ENCODE data around the gene RNPEPL1.
A peak's percentile ranks its signal among the peaks of the same experiment; 100 is the strongest.

RNPEPL1 gene

DNA sequence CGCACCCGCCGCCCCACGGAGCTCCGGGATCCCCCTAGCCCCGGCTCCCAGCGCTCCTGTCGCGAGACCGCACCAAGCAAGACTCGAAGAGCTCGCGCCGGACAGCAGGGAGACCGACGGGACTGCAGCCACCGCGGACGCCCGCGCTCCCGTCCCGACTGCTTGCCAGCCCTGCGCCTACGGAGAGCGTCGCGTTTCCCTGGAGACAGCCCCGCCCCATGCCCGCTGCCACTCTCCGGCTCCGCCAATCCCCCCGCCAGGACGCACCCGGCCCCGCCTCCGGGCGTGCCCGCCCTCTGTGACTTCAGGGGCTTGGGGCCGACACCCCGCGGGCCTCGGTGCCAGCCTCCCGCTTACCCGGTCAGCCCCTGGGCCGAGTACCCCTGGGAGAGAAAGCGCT is 10.5 kb upstream of the RNPEPL1 start, which contains the start of gene ANKMY1:
Gene ANKMY1 (minus strand): TSS at position 181 of the 400 bp plus-strand sequence. CDS start 653 bp downstream, outside the sequence.
- peaks cover 6% of the 10 kb centered on the region for H3K36me3 ChIP-seq (ENCODE audit: low read length)
- peaks cover 72% of the 10 kb centered on the region for H3K79me2 ChIP-seq (ENCODE audit: insufficient read depth, low read length)
- peaks cover 6% of the 10 kb centered on the region; the same call in 1 of the 2 replicates for H3F3A ChIP-seq (ENCODE audit: insufficient read depth)
- TF ChIP-seq EZH2phosphoT487 (conservative IDR thresholded peaks at IDR 0.05; ENCODE audit: low read length): no peak
- TF ChIP-seq, protein P1, sequence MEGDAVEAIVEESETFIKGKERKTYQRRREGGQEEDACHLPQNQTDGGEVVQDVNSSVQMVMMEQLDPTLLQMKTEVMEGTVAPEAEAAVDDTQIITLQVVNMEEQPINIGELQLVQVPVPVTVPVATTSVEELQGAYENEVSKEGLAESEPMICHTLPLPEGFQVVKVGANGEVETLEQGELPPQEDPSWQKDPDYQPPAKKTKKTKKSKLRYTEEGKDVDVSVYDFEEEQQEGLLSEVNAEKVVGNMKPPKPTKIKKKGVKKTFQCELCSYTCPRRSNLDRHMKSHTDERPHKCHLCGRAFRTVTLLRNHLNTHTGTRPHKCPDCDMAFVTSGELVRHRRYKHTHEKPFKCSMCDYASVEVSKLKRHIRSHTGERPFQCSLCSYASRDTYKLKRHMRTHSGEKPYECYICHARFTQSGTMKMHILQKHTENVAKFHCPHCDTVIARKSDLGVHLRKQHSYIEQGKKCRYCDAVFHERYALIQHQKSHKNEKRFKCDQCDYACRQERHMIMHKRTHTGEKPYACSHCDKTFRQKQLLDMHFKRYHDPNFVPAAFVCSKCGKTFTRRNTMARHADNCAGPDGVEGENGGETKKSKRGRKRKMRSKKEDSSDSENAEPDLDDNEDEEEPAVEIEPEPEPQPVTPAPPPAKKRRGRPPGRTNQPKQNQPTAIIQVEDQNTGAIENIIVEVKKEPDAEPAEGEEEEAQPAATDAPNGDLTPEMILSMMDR (IDR thresholded peaks at IDR 0.05; ENCODE audit: insufficient read depth, low read length, poor library complexity, severe bottlenecking): no peak
- no peak within 1 kb of the TSS for H3K27ac ChIP-seq (ENCODE audit: low read depth, low read length)
- H4K20me1 ChIP-seq (ENCODE audit: low read depth, low read length): no peaks in the 10 kb centered on the region
- no peaks in the 10 kb centered on the region for H3K27me3 ChIP-seq (ENCODE audit: low read length)
- no peak within 1 kb of the TSS for H2AFZ ChIP-seq (ENCODE audit: low read depth, low read length, severe bottlenecking)
- peak within 1 kb of the TSS; percentile 93 for H3K4me2 ChIP-seq (ENCODE audit: low read depth, low read length, poor library complexity, severe bottlenecking)
- no peak within 1 kb of the TSS for H3K4me3 ChIP-seq (ENCODE audit: insufficient read depth, low read length, poor library complexity, severe bottlenecking)
- H3K9me3 ChIP-seq (ENCODE audit: insufficient read depth, low read length): peaks cover 4% of the 10 kb centered on the region; the same call in 1 of the 2 replicates
- H3K9me2 ChIP-seq (replicated peaks; ENCODE audit: insufficient read depth, low read length): no peaks in the 10 kb centered on the region
- H3K9ac ChIP-seq (ENCODE audit: low read length): peak within 1 kb of the TSS; percentile 99

DNA sequence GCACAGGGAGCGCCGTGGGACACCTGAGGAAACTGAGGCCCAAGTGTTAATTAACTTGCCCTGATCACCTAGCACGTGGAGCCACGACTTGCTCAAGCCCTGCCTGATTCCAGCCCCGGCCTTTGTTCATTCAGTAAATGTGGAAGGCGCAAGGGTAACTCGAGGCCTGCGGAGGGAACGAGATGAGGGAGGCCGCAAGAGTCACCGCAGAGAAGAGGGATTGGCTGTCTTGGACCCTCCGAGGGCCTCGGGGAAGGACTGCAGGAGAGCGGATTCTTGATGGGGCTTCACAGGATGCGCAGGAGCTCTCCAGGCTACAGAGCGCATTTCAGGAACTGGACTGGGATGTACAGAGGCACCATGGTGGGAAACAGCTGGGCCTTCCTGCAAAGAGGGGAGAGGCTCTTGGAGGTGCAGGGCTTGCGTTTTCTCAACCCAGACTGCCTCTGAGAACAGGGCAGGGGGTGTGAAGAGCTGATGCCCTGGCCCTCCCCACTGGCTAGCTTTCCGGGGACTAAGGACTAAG is 10.0 kb upstream of the RNPEPL1 start:
- Histone ChIP-seq H3F3A (ENCODE audit: insufficient read depth) (peaks cover 6% of the 10 kb centered on the region; the same call in 1 of the 2 replicates), H3K9me3 (ENCODE audit: insufficient read depth, low read length) (no peaks in the 10 kb centered on the region), H3K9ac (ENCODE audit: low read length) (no peak overlapping the region), H4K20me1 (ENCODE audit: low read depth, low read length) (no peaks in the 10 kb centered on the region), H2AFZ (ENCODE audit: low read depth, low read length, severe bottlenecking) (no peak overlapping the region), H3K79me2 (ENCODE audit: insufficient read depth, low read length) (peaks cover 72% of the 10 kb centered on the region), H3K27ac (ENCODE audit: low read depth, low read length) (no peak overlapping the region), H3K4me2 (ENCODE audit: low read depth, low read length, poor library complexity, severe bottlenecking) (no peak overlapping the region), H3K36me3 (ENCODE audit: low read length) (peaks cover 3% of the 10 kb centered on the region; the same call in 1 of the 2 replicates), H3K4me3 (ENCODE audit: insufficient read depth, low read length, poor library complexity, severe bottlenecking) (no peak overlapping the region), H3K27me3 (ENCODE audit: low read length) (no peaks in the 10 kb centered on the region), H3K9me2 (replicated peaks; ENCODE audit: insufficient read depth, low read length) (no peaks in the 10 kb centered on the region)
- TF ChIP-seq, protein P1 (IDR thresholded peaks at IDR 0.05; ENCODE audit: insufficient read depth, low read length, poor library complexity, severe bottlenecking): no peak
- no peak for TF ChIP-seq EZH2phosphoT487 (conservative IDR thresholded peaks at IDR 0.05; ENCODE audit: low read length)

DNA sequence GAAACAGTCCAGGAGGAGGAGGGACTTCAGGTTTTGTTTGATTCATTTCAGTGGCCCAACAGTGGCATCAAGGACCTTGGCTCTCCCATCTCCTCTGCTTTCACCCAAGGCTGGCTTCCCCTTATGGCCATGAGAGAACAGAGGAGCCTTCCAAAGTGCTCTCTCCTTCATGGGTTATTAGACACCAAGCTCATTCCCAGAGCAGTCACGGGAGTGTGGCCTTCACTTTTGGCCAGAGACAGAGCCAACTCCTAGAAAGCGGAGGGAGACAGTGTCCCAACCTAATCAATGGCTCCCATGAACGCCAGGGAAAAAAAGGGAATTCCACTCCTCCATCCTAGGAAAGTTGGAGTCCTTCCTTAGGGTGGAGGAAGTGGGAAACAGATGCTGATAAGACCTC is 9.0 kb upstream of the RNPEPL1 start:
- H3K79me2 ChIP-seq (ENCODE audit: insufficient read depth, low read length): peaks cover 65% of the 10 kb centered on the region
- H4K20me1 ChIP-seq (ENCODE audit: low read depth, low read length): no peaks in the 10 kb centered on the region
- TF ChIP-seq, protein P1 (IDR thresholded peaks at IDR 0.05; ENCODE audit: insufficient read depth, low read length, poor library complexity, severe bottlenecking): no peak
- no peak for TF ChIP-seq EZH2phosphoT487 (conservative IDR thresholded peaks at IDR 0.05; ENCODE audit: low read length)
- peaks cover 12% of the 10 kb centered on the region; the same call in 1 of the 2 replicates for H3F3A ChIP-seq (ENCODE audit: insufficient read depth)
- peak overlapping the region; percentile 99 for H3K9ac ChIP-seq (ENCODE audit: low read length)
- H3K27me3 ChIP-seq (ENCODE audit: low read length): no peaks in the 10 kb centered on the region
- H3K9me3 ChIP-seq (ENCODE audit: insufficient read depth, low read length): no peaks in the 10 kb centered on the region
- H3K9me2 ChIP-seq (replicated peaks; ENCODE audit: insufficient read depth, low read length): no peaks in the 10 kb centered on the region
- peak overlapping the region; percentile 93 for H3K4me2 ChIP-seq (ENCODE audit: low read depth, low read length, poor library complexity, severe bottlenecking)
- H3K36me3 ChIP-seq (ENCODE audit: low read length): peaks cover 3% of the 10 kb centered on the region; the same call in 1 of the 2 replicates
- peak overlapping the region; percentile 96 for H3K27ac ChIP-seq (ENCODE audit: low read depth, low read length)
- H2AFZ ChIP-seq (ENCODE audit: low read depth, low read length, severe bottlenecking): no peak overlapping the region
- peak overlapping the region; percentile 87 for H3K4me3 ChIP-seq (ENCODE audit: insufficient read depth, low read length, poor library complexity, severe bottlenecking)
